SU-DHL-6 (cell line): Measurements from ENCODE around the gene ABTB2.

Experiments
- H2AFZ ChIP-seq: fragments of 200-600 bp; sonication (generic); 2 replicates; pipeline ENCODE4 v1.6.1; 2014; ENCODE audit warnings: low read depth, mild to moderate bottlenecking, moderate library complexity, mixed read lengths, antibody characterized with exemption, low read length; ENCODE audit not compliant: severe bottlenecking
- H3F3A ChIP-seq: fragments of 200-600 bp; shearing (Covaris generic); 2 replicates; pipeline ENCODE4 v1.6.0; 2016; ENCODE audit warnings: antibody characterized with exemption, mild to moderate bottlenecking; ENCODE audit not compliant: insufficient read depth
- H3K27ac ChIP-seq: fragments of 200-600 bp; sonication (generic); 2 replicates; pipeline ENCODE4 v1.5.1; 2016; ENCODE audit warnings: low read depth, mild to moderate bottlenecking, low read length, moderate library complexity, mixed read lengths
- H3K27me3 ChIP-seq: fragments of 200-600 bp; sonication (generic), shearing (Covaris generic); 2 replicates; pipeline ENCODE4 v1.6.0; 2014; ENCODE audit warnings: mild to moderate bottlenecking, low read length
- H3K36me3 ChIP-seq: fragments of 200-600 bp; sonication (generic); 2 replicates; pipeline ENCODE4 v1.6.1; 2014; ENCODE audit warnings: mild to moderate bottlenecking, low read length, mixed read lengths
- H3K4me2 ChIP-seq: fragments of 300-600, 200-600 bp; shearing (Covaris generic), sonication (generic); 2 replicates; pipeline ENCODE4 v1.6.0; 2014; ENCODE audit warnings: low read length, low read depth, mild to moderate bottlenecking; ENCODE audit not compliant: poor library complexity, severe bottlenecking
- H3K4me3 ChIP-seq: fragments of 200-600 bp; sonication (generic); 2 replicates; pipeline ENCODE4 v1.5.1; 2014; ENCODE audit warnings: antibody characterized with exemption, low read length, mild to moderate bottlenecking, mixed read lengths; ENCODE audit not compliant: insufficient read depth, poor library complexity, severe bottlenecking
- H3K79me2 ChIP-seq: fragments of 200-600 bp; sonication (generic); 2 replicates; pipeline ENCODE4 v1.6.1; 2014; ENCODE audit warnings: mild to moderate bottlenecking, low read length, moderate library complexity; ENCODE audit not compliant: insufficient read depth
- H3K9ac ChIP-seq: fragments of 200-600 bp; sonication (generic); 2 replicates; pipeline ENCODE4 v1.7.0; 2014; ENCODE audit warnings: mild to moderate bottlenecking, low read length
- H3K9me2 ChIP-seq: fragments of 200-600 bp; sonication (generic); replicated peaks from 2 replicates; pipeline ENCODE4 v1.6.1; 2014; ENCODE audit warnings: low read length; ENCODE audit not compliant: insufficient read depth
- H3K9me3 ChIP-seq: fragments of 200-600 bp; sonication (generic); 2 replicates; pipeline ENCODE4 v1.6.1; 2014; ENCODE audit warnings: low read length, mixed read lengths; ENCODE audit not compliant: insufficient read depth
- H4K20me1 ChIP-seq: fragments of 200-600 bp; sonication (generic); 2 replicates; pipeline ENCODE4 v1.6.1; 2014; ENCODE audit warnings: low read depth, mild to moderate bottlenecking, antibody characterized with exemption, low read length, moderate library complexity, mixed read lengths
- EZH2phosphoT487 ChIP-seq: fragments of 200-600 bp; sonication (generic), shearing (Covaris generic); conservative IDR thresholded peaks from 2 replicates; pipeline ENCODE4 v1.6.1; 2018; ENCODE audit warnings: mild to moderate bottlenecking, antibody characterized with exemption, low read length, moderate library complexity, mixed read lengths
- TF ChIP-seq, protein P1 (sequence below): fragments of 200-600 bp; sonication (generic); IDR thresholded peaks from one replicate; pipeline ENCODE4 v1.5.1; 2017; ENCODE audit warnings: antibody characterized with exemption, mild to moderate bottlenecking, low read length, moderate library complexity; ENCODE audit not compliant: insufficient read depth, poor library complexity, severe bottlenecking

ABTB2 gene

DNA sequence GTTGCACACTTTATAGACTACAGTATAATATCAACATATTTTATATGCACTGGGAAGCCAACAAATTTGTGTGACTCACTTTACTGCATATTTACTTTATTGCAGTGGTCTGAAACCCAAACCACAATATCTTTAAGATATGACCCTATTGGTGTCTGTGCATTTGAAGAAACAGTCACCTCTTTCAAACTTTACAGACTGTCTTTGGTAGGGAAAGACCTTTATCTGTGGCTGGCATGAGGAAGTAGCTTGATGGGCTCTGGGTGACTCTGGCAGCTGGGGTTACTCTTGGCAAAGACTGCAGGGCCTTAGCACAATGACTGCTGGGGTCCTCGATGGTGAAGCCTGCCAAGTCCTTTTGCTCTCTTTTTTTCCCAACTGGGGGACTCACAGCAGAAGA, 21.3 kb upstream of the ABTB2 start:
- Histone ChIP-seq H3K9me2 (no peaks in the 10 kb centered on the region), H3K4me2 (no peak overlapping the region), H4K20me1 (no peaks in the 10 kb centered on the region), H3K9ac (no peak overlapping the region), H3K4me3 (no peak overlapping the region), H3K36me3 (no peaks in the 10 kb centered on the region), H2AFZ (no peak overlapping the region), H3K79me2 (no peaks in the 10 kb centered on the region), H3F3A (no peaks in the 10 kb centered on the region), H3K27me3 (no peaks in the 10 kb centered on the region), H3K27ac (no peak overlapping the region), H3K9me3 (peaks cover 10% of the 10 kb centered on the region; the same call in 1 of the 2 replicates)
- TF ChIP-seq EZH2phosphoT487: no peak
- TF ChIP-seq, protein P1, sequence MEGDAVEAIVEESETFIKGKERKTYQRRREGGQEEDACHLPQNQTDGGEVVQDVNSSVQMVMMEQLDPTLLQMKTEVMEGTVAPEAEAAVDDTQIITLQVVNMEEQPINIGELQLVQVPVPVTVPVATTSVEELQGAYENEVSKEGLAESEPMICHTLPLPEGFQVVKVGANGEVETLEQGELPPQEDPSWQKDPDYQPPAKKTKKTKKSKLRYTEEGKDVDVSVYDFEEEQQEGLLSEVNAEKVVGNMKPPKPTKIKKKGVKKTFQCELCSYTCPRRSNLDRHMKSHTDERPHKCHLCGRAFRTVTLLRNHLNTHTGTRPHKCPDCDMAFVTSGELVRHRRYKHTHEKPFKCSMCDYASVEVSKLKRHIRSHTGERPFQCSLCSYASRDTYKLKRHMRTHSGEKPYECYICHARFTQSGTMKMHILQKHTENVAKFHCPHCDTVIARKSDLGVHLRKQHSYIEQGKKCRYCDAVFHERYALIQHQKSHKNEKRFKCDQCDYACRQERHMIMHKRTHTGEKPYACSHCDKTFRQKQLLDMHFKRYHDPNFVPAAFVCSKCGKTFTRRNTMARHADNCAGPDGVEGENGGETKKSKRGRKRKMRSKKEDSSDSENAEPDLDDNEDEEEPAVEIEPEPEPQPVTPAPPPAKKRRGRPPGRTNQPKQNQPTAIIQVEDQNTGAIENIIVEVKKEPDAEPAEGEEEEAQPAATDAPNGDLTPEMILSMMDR: no peak

DNA sequence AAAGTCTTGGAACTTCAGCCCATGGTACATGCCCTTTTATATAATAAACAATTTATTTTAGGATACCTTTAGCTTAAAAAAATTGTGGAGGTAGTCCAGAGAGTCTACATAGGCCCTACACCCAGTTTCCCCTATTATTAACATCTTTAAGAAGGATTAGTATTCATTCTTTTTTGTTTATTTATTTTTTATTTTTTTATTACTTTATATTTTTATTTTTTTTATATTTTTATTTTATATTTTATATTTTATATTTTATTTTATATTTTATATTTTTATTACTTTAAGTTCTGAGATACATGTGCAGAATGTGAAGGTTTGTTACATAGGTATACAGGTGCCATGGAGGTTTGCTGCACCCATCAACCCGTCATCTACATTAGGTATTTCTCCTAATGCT, 15.9 kb upstream of the ABTB2 start:
- Histone ChIP-seq H3K27ac (no peak overlapping the region), H3K27me3 (no peaks in the 10 kb centered on the region)
- TF ChIP-seq, protein P1: no peak
- no peak for TF ChIP-seq EZH2phosphoT487

DNA sequence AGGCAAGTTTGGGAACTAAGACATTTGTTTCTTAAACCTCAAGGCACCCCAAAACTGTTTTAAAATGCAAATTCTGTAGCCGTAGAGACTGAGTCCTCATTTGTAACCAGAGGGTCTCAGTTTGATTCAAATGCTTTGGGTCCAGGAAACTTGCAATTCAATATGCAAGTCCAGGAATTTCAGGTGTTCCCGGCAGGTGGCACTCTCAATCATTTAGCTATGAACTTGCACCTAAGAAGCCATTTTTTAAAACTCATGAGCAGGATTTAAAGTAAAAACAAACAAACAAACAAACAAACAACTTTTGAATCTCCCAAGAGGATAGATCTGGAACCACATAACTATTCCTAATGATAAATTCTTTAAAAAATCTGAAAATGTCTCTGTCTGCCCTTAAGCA, 8.7 kb upstream of the ABTB2 start:
- H3K9me2 ChIP-seq: no peaks in the 10 kb centered on the region
- H3F3A ChIP-seq: no peaks in the 10 kb centered on the region
- no peak overlapping the region for H3K4me2 ChIP-seq
- no peaks in the 10 kb centered on the region for H3K36me3 ChIP-seq
- no peak overlapping the region for H3K9ac ChIP-seq
- H3K27ac ChIP-seq: no peak overlapping the region
- no peak for TF ChIP-seq EZH2phosphoT487
- TF ChIP-seq, protein P1: no peak
- no peak overlapping the region for H3K4me3 ChIP-seq
- H4K20me1 ChIP-seq: no peaks in the 10 kb centered on the region
- H3K79me2 ChIP-seq: no peaks in the 10 kb centered on the region
- H2AFZ ChIP-seq: no peak overlapping the region
- no peaks in the 10 kb centered on the region for H3K27me3 ChIP-seq
- H3K9me3 ChIP-seq: no peaks in the 10 kb centered on the region

More for the DNA sequence above, 15.9 kb upstream of the ABTB2 start:
- H3K9ac ChIP-seq: no peak overlapping the region
- no peaks in the 10 kb centered on the region for H4K20me1 ChIP-seq
- H3K9me3 ChIP-seq: peaks cover 10% of the 10 kb centered on the region; the same call in 1 of the 2 replicates
- no peak overlapping the region for H3K4me3 ChIP-seq
- H3K79me2 ChIP-seq: no peaks in the 10 kb centered on the region
- no peaks in the 10 kb centered on the region for H3K36me3 ChIP-seq
- H2AFZ ChIP-seq: no peak overlapping the region
- no peaks in the 10 kb centered on the region for H3F3A ChIP-seq
- no peaks in the 10 kb centered on the region for H3K9me2 ChIP-seq
- no peak overlapping the region for H3K4me2 ChIP-seq
